GM23338 (cell line): Measurements from ENCODE around the gene PIK3C3. TPM values are rescaled to one million over a fixed set of nuclear protein-coding genes. Genes with fewer than 3 reads are reported as not detected.

Source experiments
- ATAC-seq: fragments of 200-7000 bp; cut with Tn5 transposase; 3 replicates; pipeline ENCODE4 v1.9.1; 2020
- DNase-seq: peaks from one replicate; pipeline ENCODE4 v3.0.0-alpha.2; 2015; ENCODE audit warnings: low spot score
- H2AFZ ChIP-seq: fragments of 200-600 bp; sonication (generic); 2 replicates; pipeline ENCODE4 v1.8.0; 2016; ENCODE audit warnings: antibody characterized with exemption, mild to moderate bottlenecking, moderate library complexity
- H3F3A ChIP-seq: fragments of 200-600 bp; sonication (generic); replicated peaks from 2 replicates; pipeline ENCODE4 v1.8.0; 2017; ENCODE audit warnings: antibody characterized with exemption, mixed run types, low read depth
- H3K27ac ChIP-seq: fragments of 200-600 bp; sonication (generic); 2 replicates; pipeline ENCODE4 v1.6.1; 2016; ENCODE audit warnings: low read depth
- H3K27me3 ChIP-seq: fragments of 200-600 bp; sonication (generic); 2 replicates; pipeline ENCODE4 v1.8.0; 2016; ENCODE audit warnings: mild to moderate bottlenecking, mixed run types, moderate library complexity; ENCODE audit not compliant: insufficient read depth
- H3K36me3 ChIP-seq: fragments of 200-600 bp; sonication (generic); 2 replicates; pipeline ENCODE4 v1.8.0; 2016; ENCODE audit warnings: mild to moderate bottlenecking; ENCODE audit not compliant: insufficient read depth
- H3K4me1 ChIP-seq: fragments of 200-600 bp; sonication (generic); 2 replicates; pipeline ENCODE4 v1.8.0; 2016; ENCODE audit warnings: mild to moderate bottlenecking, moderate library complexity; ENCODE audit not compliant: insufficient read depth
- H3K4me2 ChIP-seq: fragments of 200-600 bp; sonication (generic); 2 replicates; pipeline ENCODE4 v1.7.1; 2017; ENCODE audit warnings: mixed run types
- H3K4me3 ChIP-seq: fragments of 200-600 bp; sonication (generic); 2 replicates; pipeline ENCODE4 v1.6.1; 2016; ENCODE audit warnings: mixed run types
- H3K79me2 ChIP-seq: fragments of 200-600 bp; sonication (generic); replicated peaks from 2 replicates; pipeline ENCODE4 v1.8.0; 2017; ENCODE audit warnings: mild to moderate bottlenecking; ENCODE audit not compliant: insufficient read depth
- H3K9me2 ChIP-seq: fragments of 200-600 bp; sonication (generic); 2 replicates; pipeline ENCODE4 v1.8.0; 2017; ENCODE audit not compliant: insufficient read depth
- H4K20me1 ChIP-seq: fragments of 200-600 bp; sonication (generic); replicated peaks from 2 replicates; pipeline ENCODE4 v1.8.0; 2017; ENCODE audit warnings: mild to moderate bottlenecking; ENCODE audit not compliant: insufficient read depth
- H3K27ac Mint-ChIP-seq: 2 replicates; pipeline ENCODE4 v1.8.0; 2020; ENCODE audit warnings: inconsistent platforms, mild to moderate bottlenecking, moderate library complexity, mixed read lengths
- H3K27me3 Mint-ChIP-seq: 3 replicates; pipeline ENCODE4 v1.8.0; 2022; ENCODE audit warnings: low read depth, mild to moderate bottlenecking, moderate library complexity, mixed read lengths, inconsistent platforms; ENCODE audit not compliant: insufficient read depth, poor library complexity
- H3K36me3 Mint-ChIP-seq: 3 replicates; pipeline ENCODE4 v1.8.0; 2021; ENCODE audit warnings: low read depth, mild to moderate bottlenecking, inconsistent platforms, moderate library complexity, mixed read lengths
- H3K4me1 Mint-ChIP-seq: 3 replicates; pipeline ENCODE4 v1.8.0; 2020; ENCODE audit warnings: mild to moderate bottlenecking, inconsistent platforms, mixed read lengths
- H3K4me3 Mint-ChIP-seq: 3 replicates; pipeline ENCODE4 v1.8.0; 2021; ENCODE audit warnings: moderate library complexity, mild to moderate bottlenecking, inconsistent platforms, mixed read lengths
- H3K9me3 Mint-ChIP-seq: 3 replicates; pipeline ENCODE4 v1.8.0; 2020; ENCODE audit warnings: moderate library complexity, mild to moderate bottlenecking, inconsistent platforms, mixed read lengths
- CREB1 ChIP-seq: fragments of 250-450 bp; sonication (Bioruptor Pico); IDR thresholded peaks from 2 replicates; pipeline ENCODE4 v1.5.0; 2020; ENCODE audit warnings: low read depth, mild to moderate bottlenecking, moderate library complexity
- CTCF ChIP-seq, 2 experiments: fragments of 200-600 bp in 1 of 2; sonication (generic) in 1 of 2; conservative IDR thresholded peaks; 2 replicates each; pipeline versions ENCODE4 v1.5.1 to v1.6.1; 2016 to 2017; ENCODE audit warnings: antibody characterized with exemption in 2 of 2, low read depth in 2 of 2, mild to moderate bottlenecking in 2 of 2, moderate library complexity in 1 of 2
- ETS1 ChIP-seq: IDR thresholded peaks from 2 replicates; pipeline ENCODE4 v1.6.1; 2016; ENCODE audit warnings: antibody characterized with exemption
- NANOG ChIP-seq: IDR thresholded peaks from 2 replicates; pipeline ENCODE4 v1.6.1; 2016; ENCODE audit warnings: antibody characterized with exemption, borderline replicate concordance
- POLR2AphosphoS5 ChIP-seq: IDR thresholded peaks from 2 replicates; pipeline ENCODE4 v1.6.1; 2016; ENCODE audit warnings: antibody characterized with exemption, low read depth
- STAT1 ChIP-seq: IDR thresholded peaks from one replicate; pipeline ENCODE4 v1.6.1; 2016; ENCODE audit warnings: antibody characterized with exemption; ENCODE audit not compliant: unreplicated experiment
- ZNF462 ChIP-seq: fragments of 250-450 bp; sonication (Bioruptor Pico); IDR thresholded peaks from 2 replicates; pipeline ENCODE4 v1.5.0; 2020; ENCODE audit warnings: mild to moderate bottlenecking, moderate library complexity
- polyA plus RNA-seq: library from polyadenylated mRNA; unstranded; fragments of >200 nt; fragmentation: Nextera tagmentation; extraction: Ambion mirVana; gene quantifications from 2 replicates; pipeline ENCODE4 v1.2.1, GENCODE V29; 2016
- total RNA-seq: library from RNA; depleted of rRNA; stranded (reverse); fragments of >200 nt; shearing (Covaris generic); gene quantifications from 2 replicates; pipeline ENCODE4 v1.2.3, GENCODE V29; 2014

PIK3C3 gene
- total and polyA plus RNA-seq, 2 experiments from 2014 or later, result 25.9 to 35.4 TPM

GRCh38 chr18:41972067-41972925, 17.3 kb downstream of the PIK3C3 start (continued):
- no peak for TF ChIP-seq ZNF462 (CRISPR knock-in tag)
- no peak for TF ChIP-seq ETS1
- no peak for TF ChIP-seq STAT1
- TF ChIP-seq CTCF (conservative IDR thresholded peaks at IDR 0.05; ENCODE audit: low read depth in 2 of 2), result no peak

GRCh38 chr18:41973983-41974382, 18.9 kb downstream of the PIK3C3 start:
- Mint-ChIP-seq H3K9me3 (no peaks in the 10 kb centered on the region), H3K4me3 (no peak overlapping the region), H3K36me3 (peaks cover 8% of the 10 kb centered on the region; the same call in 2 of the 3 replicates), H3K4me1 (no peaks in the 10 kb centered on the region), H3K27me3 (no peaks in the 10 kb centered on the region), H3K27ac (no peak overlapping the region)
- Histone ChIP-seq H3K9me2 (no peaks in the 10 kb centered on the region), H3K27me3 (no peaks in the 10 kb centered on the region), H3K4me1 (no peaks in the 10 kb centered on the region), H3K4me2 (no peak overlapping the region), H2AFZ (no peak overlapping the region), H3K36me3 (peaks cover 5% of the 10 kb centered on the region; the same call in 1 of the 2 replicates), H4K20me1 (no peaks in the 10 kb centered on the region), H3K27ac (no peak overlapping the region), H3F3A (no peaks in the 10 kb centered on the region), H3K4me3 (no peak overlapping the region), H3K79me2 (peaks cover 5% of the 10 kb centered on the region; the same call in 1 of the 2 replicates)
- DNase-seq (no peak), ATAC-seq (no peak)
- no peak for TF ChIP-seq POLR2AphosphoS5
- TF ChIP-seq CREB1 (CRISPR knock-in tag), result no peak
- no peak for TF ChIP-seq NANOG
